H9 (cell line): ENCODE measurements around the gene GRID2. TPM values are rescaled to one million over a fixed set of nuclear protein-coding genes. Genes with fewer than 3 reads are reported as not detected.

Source experiments
- DNase-seq: peaks from one replicate; pipeline ENCODE4 v3.0.0-alpha.2; 2017
- H2AFZ ChIP-seq: one replicate; pipeline ENCODE4 v1.6.1; 2013; ENCODE audit warnings: mild to moderate bottlenecking, low read length, control low read depth, moderate library complexity
- H2AK5ac ChIP-seq: 2 replicates; pipeline ENCODE4 v1.6.1; 2013; ENCODE audit warnings: low read length, control low read depth, mixed read lengths; ENCODE audit not compliant: insufficient read length
- H2BK120ac ChIP-seq: one replicate; pipeline ENCODE4 v1.6.1; 2013; ENCODE audit warnings: low read depth, mild to moderate bottlenecking, low read length, control low read depth, inconsistent platforms; ENCODE audit not compliant: poor library complexity, severe bottlenecking
- H2BK12ac ChIP-seq: 2 replicates; pipeline ENCODE4 v1.6.1; 2013; ENCODE audit warnings: low read length, control low read depth, mixed read lengths, low read depth; ENCODE audit not compliant: insufficient read length
- H2BK15ac ChIP-seq: 2 replicates; pipeline ENCODE4 v1.6.1; 2013; ENCODE audit warnings: low read depth, low read length, control low read depth
- H2BK20ac ChIP-seq: one replicate; pipeline ENCODE4 v1.6.1; 2013; ENCODE audit warnings: low read depth, mild to moderate bottlenecking, low read length, control low read depth, inconsistent platforms; ENCODE audit not compliant: poor library complexity, severe bottlenecking
- H2BK5ac ChIP-seq: 2 replicates; pipeline ENCODE4 v1.6.1; 2013; ENCODE audit warnings: low read length, control low read depth, mixed read lengths; ENCODE audit not compliant: insufficient read length
- H3K14ac ChIP-seq: 2 replicates; pipeline ENCODE4 v1.6.1; 2013; ENCODE audit warnings: low read length, control low read depth; ENCODE audit not compliant: insufficient read depth
- H3K18ac ChIP-seq: 2 replicates; pipeline ENCODE4 v1.6.1; 2013; ENCODE audit warnings: low read depth, mild to moderate bottlenecking, mixed read lengths, low read length, control low read depth; ENCODE audit not compliant: insufficient read length
- H3K23ac ChIP-seq: 2 replicates; pipeline ENCODE4 v1.6.1; 2013; ENCODE audit warnings: low read length, control low read depth, mixed read lengths, low read depth; ENCODE audit not compliant: insufficient read length
- H3K23me2 ChIP-seq: 2 replicates; pipeline ENCODE4 v1.6.1; 2013; ENCODE audit warnings: low read depth, mild to moderate bottlenecking, mixed read lengths, low read length, control low read depth; ENCODE audit not compliant: insufficient read length, poor library complexity, severe bottlenecking
- H3K27ac ChIP-seq: 2 replicates; pipeline ENCODE4 v1.5.1; 2013; ENCODE audit warnings: low read length, control low read depth, mixed read lengths, low read depth; ENCODE audit not compliant: insufficient read length
- H3K27me3 ChIP-seq: 2 replicates; pipeline ENCODE4 v1.6.1; 2013; ENCODE audit warnings: low read length, control low read depth, inconsistent platforms; ENCODE audit not compliant: insufficient read depth
- H3K4ac ChIP-seq: 2 replicates; pipeline ENCODE4 v1.6.1; 2013; ENCODE audit warnings: low read depth, mild to moderate bottlenecking, control low read depth, inconsistent platforms, low read length, moderate library complexity
- H3K4me1 ChIP-seq: 2 replicates; pipeline ENCODE4 v1.6.1; 2013; ENCODE audit warnings: low read length, control low read depth, inconsistent platforms; ENCODE audit not compliant: insufficient read depth
- H3K4me2 ChIP-seq: 2 replicates; pipeline ENCODE4 v1.6.1; 2013; ENCODE audit warnings: low read length, control low read depth, mixed read lengths; ENCODE audit not compliant: insufficient read length, insufficient read depth
- H3K56ac ChIP-seq: 2 replicates; pipeline ENCODE4 v1.6.1; 2013; ENCODE audit warnings: low read depth, mild to moderate bottlenecking, mixed read lengths, low read length, control low read depth; ENCODE audit not compliant: insufficient read length
- H3K79me1 ChIP-seq: 2 replicates; pipeline ENCODE4 v1.6.1; 2013; ENCODE audit warnings: low read depth, mild to moderate bottlenecking, moderate library complexity, low read length, control low read depth, inconsistent platforms; ENCODE audit not compliant: insufficient read depth, poor library complexity, severe bottlenecking
- H3K79me2 ChIP-seq: 2 replicates; pipeline ENCODE4 v1.6.1; 2013; ENCODE audit warnings: low read length, control low read depth, inconsistent platforms; ENCODE audit not compliant: insufficient read depth
- H3K9ac ChIP-seq: 2 replicates; pipeline ENCODE4 v1.6.1; 2013; ENCODE audit warnings: low read length, control low read depth, mixed read lengths; ENCODE audit not compliant: insufficient read length; ENCODE audit errors: extremely low read depth
- H3K9me3 ChIP-seq: one replicate; pipeline ENCODE4 v1.6.1; 2013; ENCODE audit warnings: low read depth, low read length, inconsistent platforms; ENCODE audit not compliant: control insufficient read depth
- H3T11ph ChIP-seq: one replicate; pipeline ENCODE4 v1.6.1; 2013; ENCODE audit warnings: mild to moderate bottlenecking, low read length, control low read depth, inconsistent platforms
- H4K20me1 ChIP-seq: one replicate; pipeline ENCODE4 v1.6.1; 2013; ENCODE audit not compliant: control insufficient read depth, insufficient read length, insufficient read depth
- H4K5ac ChIP-seq: 2 replicates; pipeline ENCODE4 v1.6.1; 2013; ENCODE audit warnings: low read depth, mild to moderate bottlenecking, mixed read lengths, low read length, control low read depth; ENCODE audit not compliant: insufficient read length
- H4K8ac ChIP-seq: replicated peaks from 2 replicates; pipeline ENCODE4 v1.6.1; 2013; ENCODE audit warnings: low read length, control low read depth, mixed read lengths, low read depth; ENCODE audit not compliant: insufficient read length
- H4K91ac ChIP-seq: 2 replicates; pipeline ENCODE4 v1.6.1; 2013; ENCODE audit warnings: low read depth, mild to moderate bottlenecking, moderate library complexity, mixed read lengths, low read length, control low read depth; ENCODE audit not compliant: insufficient read length
- H3K27ac Mint-ChIP-seq, 3 experiments: 2 replicates in 2 of 3; 3 replicates in 1 of 3; pipeline ENCODE4 v1.8.0; 2020 to 2021; ENCODE audit warnings: mixed read lengths in 3 of 3, mild to moderate bottlenecking in 1 of 3, moderate library complexity in 1 of 3
- H3K27me3 Mint-ChIP-seq: 2 replicates; pipeline ENCODE4 v1.8.0; 2021; ENCODE audit warnings: low read depth, mild to moderate bottlenecking, moderate library complexity, mixed read lengths
- H3K36me3 Mint-ChIP-seq, 3 experiments: 2 replicates in 2 of 3; 3 replicates in 1 of 3; pipeline ENCODE4 v1.8.0; 2020 to 2021; ENCODE audit warnings: low read depth in 3 of 3, mixed read lengths in 3 of 3; ENCODE audit not compliant: insufficient read depth in 1 of 3
- H3K4me1 Mint-ChIP-seq, 2 experiments: 2 replicates each; pipeline ENCODE4 v1.8.0; 2020; ENCODE audit warnings: mixed read lengths in 2 of 2
- H3K4me3 Mint-ChIP-seq, 2 experiments: 2 replicates in 1 of 2; 3 replicates in 1 of 2; pipeline ENCODE4 v1.8.0; 2020 to 2021; ENCODE audit warnings: mild to moderate bottlenecking in 2 of 2, mixed read lengths in 2 of 2, moderate library complexity in 1 of 2
- H3K9me3 Mint-ChIP-seq, 2 experiments: 2 replicates in 1 of 2; 3 replicates in 1 of 2; pipeline ENCODE4 v1.8.0; 2020; ENCODE audit warnings: mild to moderate bottlenecking in 2 of 2, mixed read lengths in 2 of 2, moderate library complexity in 1 of 2
- WGBS: extraction: QIAGEN DNeasy Blood & Tissue Kit; methylation state at CpG from one replicate; pipeline ENCODE4 v1.1.7; 2013; ENCODE audit warnings: missing lambda C conversion rate, low lambda C conversion rate, mixed read lengths; ENCODE audit not compliant: insufficient read length; ENCODE audit errors: extremely low coverage; 5-methylcytosine and 5-hydroxymethylcytosine counted together
- total RNA-seq: library from RNA; stranded (reverse); gene quantifications from 2 replicates; pipeline ENCODE4 v1.2.1, GENCODE V29; 2021
- TF ChIP-seq, protein P1 (sequence below): fragments of 200-600 bp; sonication (generic); conservative IDR thresholded peaks from 3 replicates; pipeline ENCODE4 v1.8.0; 2021; ENCODE audit warnings: antibody characterized with exemption, mild to moderate bottlenecking

GRID2 gene
- total RNA-seq, 1 experiment from 2014 or later = 21.8 TPM

- no peak overlapping the region for H3K27ac ChIP-seq
- WGBS = no CpG with 5 or more reads among the region's 1 CpG
- H2AFZ ChIP-seq = no peak overlapping the region
- Mint-ChIP-seq H3K4me3 (no peak overlapping the region), H3K9me3 (peaks cover 0 to 4% of the 10 kb centered on the region in 2 experiments; a peak in 2 of 5 replicates), H3K4me1 (no peaks in the 10 kb centered on the region), H3K27ac (no peak overlapping the region), H3K27me3 (no peaks in the 10 kb centered on the region), H3K36me3 (peaks cover 2 to 4% (median 3%) of the 10 kb centered on the region in 3 experiments; a peak in 3 of 7 replicates)
- H3K4me2 ChIP-seq = no peak overlapping the region
- no peak overlapping the region for H2BK120ac ChIP-seq
- no peak overlapping the region for H3K4ac ChIP-seq
- no peak overlapping the region for H2AK5ac ChIP-seq
- no peak overlapping the region for H3K18ac ChIP-seq
- H3K9me3 ChIP-seq = no peaks in the 10 kb centered on the region
- no peak overlapping the region for H3K9ac ChIP-seq
- H3K14ac ChIP-seq = no peak overlapping the region
- DNase-seq = no peak
- H2BK15ac ChIP-seq = no peak overlapping the region
- H3K23ac ChIP-seq = no peak overlapping the region
- H2BK12ac ChIP-seq = no peak overlapping the region
- H4K91ac ChIP-seq = no peak overlapping the region
- no peak overlapping the region for H2BK20ac ChIP-seq
- no peaks in the 10 kb centered on the region for H3K79me2 ChIP-seq
- no peak overlapping the region for H2BK5ac ChIP-seq
- no peaks in the 10 kb centered on the region for H3K23me2 ChIP-seq
- no peaks in the 10 kb centered on the region for H4K20me1 ChIP-seq
- no peaks in the 10 kb centered on the region for H3K79me1 ChIP-seq
- no peak overlapping the region for H4K8ac ChIP-seq
- H4K5ac ChIP-seq = no peak overlapping the region
- H3K4me1 ChIP-seq = no peaks in the 10 kb centered on the region
- no peak overlapping the region for H3T11ph ChIP-seq
- H3K27me3 ChIP-seq = no peaks in the 10 kb centered on the region
- TF ChIP-seq, protein P1, sequence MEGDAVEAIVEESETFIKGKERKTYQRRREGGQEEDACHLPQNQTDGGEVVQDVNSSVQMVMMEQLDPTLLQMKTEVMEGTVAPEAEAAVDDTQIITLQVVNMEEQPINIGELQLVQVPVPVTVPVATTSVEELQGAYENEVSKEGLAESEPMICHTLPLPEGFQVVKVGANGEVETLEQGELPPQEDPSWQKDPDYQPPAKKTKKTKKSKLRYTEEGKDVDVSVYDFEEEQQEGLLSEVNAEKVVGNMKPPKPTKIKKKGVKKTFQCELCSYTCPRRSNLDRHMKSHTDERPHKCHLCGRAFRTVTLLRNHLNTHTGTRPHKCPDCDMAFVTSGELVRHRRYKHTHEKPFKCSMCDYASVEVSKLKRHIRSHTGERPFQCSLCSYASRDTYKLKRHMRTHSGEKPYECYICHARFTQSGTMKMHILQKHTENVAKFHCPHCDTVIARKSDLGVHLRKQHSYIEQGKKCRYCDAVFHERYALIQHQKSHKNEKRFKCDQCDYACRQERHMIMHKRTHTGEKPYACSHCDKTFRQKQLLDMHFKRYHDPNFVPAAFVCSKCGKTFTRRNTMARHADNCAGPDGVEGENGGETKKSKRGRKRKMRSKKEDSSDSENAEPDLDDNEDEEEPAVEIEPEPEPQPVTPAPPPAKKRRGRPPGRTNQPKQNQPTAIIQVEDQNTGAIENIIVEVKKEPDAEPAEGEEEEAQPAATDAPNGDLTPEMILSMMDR = no peak
- H3K56ac ChIP-seq = no peak overlapping the region
These were observed 667.2 kb downstream of the GRID2 start for GRCh38 chr4:92970996-92971395.
